GM23338 (cell line): Measurements from ENCODE around the gene STX11. TPM values are rescaled to one million over a fixed set of nuclear protein-coding genes. Genes with fewer than 3 reads are reported as not detected.

Source experiments
- ATAC-seq: fragments of 200-7000 bp; cut with Tn5 transposase; 3 replicates; pipeline ENCODE4 v1.9.1; 2020
- DNase-seq: peaks from one replicate; pipeline ENCODE4 v3.0.0-alpha.2; 2015; ENCODE audit warnings: low spot score
- H2AFZ ChIP-seq: fragments of 200-600 bp; sonication (generic); 2 replicates; pipeline ENCODE4 v1.8.0; 2016; ENCODE audit warnings: antibody characterized with exemption, mild to moderate bottlenecking, moderate library complexity
- H3F3A ChIP-seq: fragments of 200-600 bp; sonication (generic); replicated peaks from 2 replicates; pipeline ENCODE4 v1.8.0; 2017; ENCODE audit warnings: antibody characterized with exemption, mixed run types, low read depth
- H3K27ac ChIP-seq: fragments of 200-600 bp; sonication (generic); 2 replicates; pipeline ENCODE4 v1.6.1; 2016; ENCODE audit warnings: low read depth
- H3K27me3 ChIP-seq: fragments of 200-600 bp; sonication (generic); 2 replicates; pipeline ENCODE4 v1.8.0; 2016; ENCODE audit warnings: mild to moderate bottlenecking, mixed run types, moderate library complexity; ENCODE audit not compliant: insufficient read depth
- H3K36me3 ChIP-seq: fragments of 200-600 bp; sonication (generic); 2 replicates; pipeline ENCODE4 v1.8.0; 2016; ENCODE audit warnings: mild to moderate bottlenecking; ENCODE audit not compliant: insufficient read depth
- H3K4me1 ChIP-seq: fragments of 200-600 bp; sonication (generic); 2 replicates; pipeline ENCODE4 v1.8.0; 2016; ENCODE audit warnings: mild to moderate bottlenecking, moderate library complexity; ENCODE audit not compliant: insufficient read depth
- H3K4me2 ChIP-seq: fragments of 200-600 bp; sonication (generic); 2 replicates; pipeline ENCODE4 v1.7.1; 2017; ENCODE audit warnings: mixed run types
- H3K4me3 ChIP-seq: fragments of 200-600 bp; sonication (generic); 2 replicates; pipeline ENCODE4 v1.6.1; 2016; ENCODE audit warnings: mixed run types
- H3K79me2 ChIP-seq: fragments of 200-600 bp; sonication (generic); replicated peaks from 2 replicates; pipeline ENCODE4 v1.8.0; 2017; ENCODE audit warnings: mild to moderate bottlenecking; ENCODE audit not compliant: insufficient read depth
- H3K9me2 ChIP-seq: fragments of 200-600 bp; sonication (generic); 2 replicates; pipeline ENCODE4 v1.8.0; 2017; ENCODE audit not compliant: insufficient read depth
- H4K20me1 ChIP-seq: fragments of 200-600 bp; sonication (generic); replicated peaks from 2 replicates; pipeline ENCODE4 v1.8.0; 2017; ENCODE audit warnings: mild to moderate bottlenecking; ENCODE audit not compliant: insufficient read depth
- H3K27ac Mint-ChIP-seq: 2 replicates; pipeline ENCODE4 v1.8.0; 2020; ENCODE audit warnings: inconsistent platforms, mild to moderate bottlenecking, moderate library complexity, mixed read lengths
- H3K27me3 Mint-ChIP-seq: 3 replicates; pipeline ENCODE4 v1.8.0; 2022; ENCODE audit warnings: low read depth, mild to moderate bottlenecking, moderate library complexity, mixed read lengths, inconsistent platforms; ENCODE audit not compliant: insufficient read depth, poor library complexity
- H3K36me3 Mint-ChIP-seq: 3 replicates; pipeline ENCODE4 v1.8.0; 2021; ENCODE audit warnings: low read depth, mild to moderate bottlenecking, inconsistent platforms, moderate library complexity, mixed read lengths
- H3K4me1 Mint-ChIP-seq: 3 replicates; pipeline ENCODE4 v1.8.0; 2020; ENCODE audit warnings: mild to moderate bottlenecking, inconsistent platforms, mixed read lengths
- H3K4me3 Mint-ChIP-seq: 3 replicates; pipeline ENCODE4 v1.8.0; 2021; ENCODE audit warnings: moderate library complexity, mild to moderate bottlenecking, inconsistent platforms, mixed read lengths
- H3K9me3 Mint-ChIP-seq: 3 replicates; pipeline ENCODE4 v1.8.0; 2020; ENCODE audit warnings: moderate library complexity, mild to moderate bottlenecking, inconsistent platforms, mixed read lengths
- CREB1 ChIP-seq: fragments of 250-450 bp; sonication (Bioruptor Pico); IDR thresholded peaks from 2 replicates; pipeline ENCODE4 v1.5.0; 2020; ENCODE audit warnings: low read depth, mild to moderate bottlenecking, moderate library complexity
- CTCF ChIP-seq, 2 experiments: fragments of 200-600 bp in 1 of 2; sonication (generic) in 1 of 2; conservative IDR thresholded peaks; 2 replicates each; pipeline versions ENCODE4 v1.5.1 to v1.6.1; 2016 to 2017; ENCODE audit warnings: antibody characterized with exemption in 2 of 2, low read depth in 2 of 2, mild to moderate bottlenecking in 2 of 2, moderate library complexity in 1 of 2
- EZH2 ChIP-seq: fragments of 200-600 bp; sonication (generic); IDR thresholded peaks from one replicate; pipeline ENCODE4 v1.8.0; 2017; ENCODE audit warnings: antibody characterized with exemption, mild to moderate bottlenecking, low read depth; ENCODE audit not compliant: unreplicated experiment
- EZH2phosphoT487 ChIP-seq: fragments of 200-600 bp; sonication (generic); IDR thresholded peaks from one replicate; pipeline ENCODE4 v1.8.1; 2018; ENCODE audit warnings: antibody characterized with exemption; ENCODE audit not compliant: unreplicated experiment
- JUNB ChIP-seq: IDR thresholded peaks from one replicate; pipeline ENCODE4 v1.6.1; 2016; ENCODE audit warnings: antibody characterized with exemption; ENCODE audit not compliant: unreplicated experiment
- NANOG ChIP-seq: IDR thresholded peaks from 2 replicates; pipeline ENCODE4 v1.6.1; 2016; ENCODE audit warnings: antibody characterized with exemption, borderline replicate concordance
- POLR2AphosphoS5 ChIP-seq: IDR thresholded peaks from 2 replicates; pipeline ENCODE4 v1.6.1; 2016; ENCODE audit warnings: antibody characterized with exemption, low read depth
- REST ChIP-seq: IDR thresholded peaks from one replicate; pipeline ENCODE4 v1.6.1; 2018; ENCODE audit warnings: antibody characterized with exemption; ENCODE audit not compliant: unreplicated experiment
- ZNF114 ChIP-seq: fragments of 250-450 bp; sonication (Bioruptor Pico); IDR thresholded peaks from 2 replicates; pipeline ENCODE4 v1.5.0; 2020; ENCODE audit warnings: mild to moderate bottlenecking, moderate library complexity
- ZNF331 ChIP-seq: fragments of 250-450 bp; sonication (Bioruptor Pico); IDR thresholded peaks from 2 replicates; pipeline ENCODE4 v1.5.0; 2020; ENCODE audit warnings: low read depth, mild to moderate bottlenecking, moderate library complexity
- ZNF462 ChIP-seq: fragments of 250-450 bp; sonication (Bioruptor Pico); IDR thresholded peaks from 2 replicates; pipeline ENCODE4 v1.5.0; 2020; ENCODE audit warnings: mild to moderate bottlenecking, moderate library complexity
- polyA plus RNA-seq: library from polyadenylated mRNA; unstranded; fragments of >200 nt; fragmentation: Nextera tagmentation; extraction: Ambion mirVana; gene quantifications from 2 replicates; pipeline ENCODE4 v1.2.1, GENCODE V29; 2016
- total RNA-seq: library from RNA; depleted of rRNA; stranded (reverse); fragments of >200 nt; shearing (Covaris generic); gene quantifications from 2 replicates; pipeline ENCODE4 v1.2.3, GENCODE V29; 2014

Gene STX11
- total and polyA plus RNA-seq, 2 experiments from 2014 or later = 0.35 to 0.52 TPM

- peak overlapping the region; percentile 75 for H3K4me2 ChIP-seq
- H3K4me3 ChIP-seq = peak overlapping the region; percentile 66
- peaks cover 14% of the 10 kb centered on the region for H3K4me1 Mint-ChIP-seq
- peaks cover 3% of the 10 kb centered on the region; the same call in 2 of the 3 replicates for H3K36me3 Mint-ChIP-seq
- no peak overlapping the region for H3K27ac Mint-ChIP-seq
- peaks cover 6% of the 10 kb centered on the region; the same call in 1 of the 2 replicates for H3K4me1 ChIP-seq
- H3F3A ChIP-seq = no peaks in the 10 kb centered on the region; the same call in 1 of the 2 replicates
- DNase-seq (no peak), ATAC-seq (no peak)
- peaks cover 17% of the 10 kb centered on the region; the same call in 2 of the 3 replicates for H3K9me3 Mint-ChIP-seq
- no peak for TF ChIP-seq EZH2phosphoT487
- no peak for TF ChIP-seq REST
- TF ChIP-seq ZNF114 (CRISPR knock-in tag) = no peak
- no peak for TF ChIP-seq CREB1 (CRISPR knock-in tag)
- TF ChIP-seq EZH2 = no peak
- no peak for TF ChIP-seq CTCF (conservative IDR thresholded peaks at IDR 0.05; ENCODE audit: low read depth in 2 of 2)
- TF ChIP-seq POLR2AphosphoS5 = no peak
- no peak for TF ChIP-seq ZNF462 (CRISPR knock-in tag)
- no peak for TF ChIP-seq ZNF331 (CRISPR knock-in tag)
- TF ChIP-seq JUNB = no peak
- no peak for TF ChIP-seq NANOG
- H3K27me3 Mint-ChIP-seq = peaks cover 20% of the 10 kb centered on the region
- no peaks in the 10 kb centered on the region for H4K20me1 ChIP-seq
- H3K27me3 ChIP-seq = no peaks in the 10 kb centered on the region
- peak overlapping the region; percentile 24; the same call in 1 of the 2 replicates for H3K27ac ChIP-seq
- peak overlapping the region; percentile 84 for H3K4me3 Mint-ChIP-seq
- peak overlapping the region; percentile 82 for H2AFZ ChIP-seq
- no peaks in the 10 kb centered on the region for H3K9me2 ChIP-seq
- H3K79me2 ChIP-seq = no peaks in the 10 kb centered on the region
- H3K36me3 ChIP-seq = no peaks in the 10 kb centered on the region
These were observed 66.9 kb downstream of the STX11 start for GRCh38 chr6:144217264-144217663.
